GM08714 (cell line): ENCODE results near the gene PRELID3B.

Experiments used
- H3K4me3 ChIP-seq: fragments of 200-500 bp; sonication (Bioruptor generic); 2 replicates; pipeline ENCODE4 v1.5.1; 2014; ENCODE audit warnings: mild to moderate bottlenecking, low read length, inconsistent platforms
- ZNF274 ChIP-seq: IDR thresholded peaks from 2 replicates; pipeline ENCODE4 v1.6.1; 2012; ENCODE audit warnings: mild to moderate bottlenecking, low read depth, low read length

PRELID3B gene

DNA sequence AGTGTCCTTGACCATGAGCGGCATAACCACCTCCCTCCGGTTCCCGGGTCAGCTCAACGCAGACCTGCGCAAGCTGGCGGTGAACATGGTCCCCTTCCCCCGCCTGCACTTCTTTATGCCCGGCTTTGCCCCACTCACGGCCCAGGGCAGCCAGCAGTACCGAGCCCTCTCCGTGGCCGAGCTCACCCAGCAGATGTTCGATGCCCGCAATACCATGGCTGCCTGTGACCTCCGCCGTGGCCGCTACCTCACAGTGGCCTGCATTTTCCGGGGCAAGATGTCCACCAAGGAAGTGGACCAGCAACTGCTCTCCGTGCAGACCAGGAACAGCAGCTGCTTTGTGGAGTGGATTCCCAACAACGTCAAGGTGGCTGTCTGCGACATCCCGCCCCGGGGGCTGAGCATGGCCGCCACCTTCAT, 18.5 kb downstream of the PRELID3B start:
- no peak for TF ChIP-seq ZNF274
- H3K4me3 ChIP-seq = no peak overlapping the region

- TF ChIP-seq ZNF274 = no peak
- H3K4me3 ChIP-seq = no peak overlapping the region
Measured at GRCh38 chr20:59023616-59024015, 19.0 kb downstream of the PRELID3B start.

DNA sequence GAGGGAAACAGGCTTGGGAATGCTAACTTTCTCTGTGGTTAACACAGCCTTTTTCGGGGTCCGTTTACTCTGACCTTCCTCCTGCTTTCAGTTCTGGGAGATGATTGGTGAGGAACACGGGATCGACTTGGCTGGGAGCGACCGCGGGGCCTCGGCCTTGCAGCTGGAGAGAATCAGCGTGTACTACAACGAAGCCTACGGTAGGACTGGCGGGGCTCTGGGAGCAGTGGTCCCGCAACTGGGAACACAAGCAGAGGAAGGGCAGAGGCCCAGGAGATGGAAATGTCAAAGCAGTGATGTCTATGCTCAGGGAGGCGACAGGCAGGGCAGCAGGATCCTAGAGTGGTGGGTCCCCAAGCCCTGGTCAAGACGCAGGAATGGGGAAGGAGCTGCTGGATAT, 19.8 kb downstream of the PRELID3B start:
- H3K4me3 ChIP-seq = no peak overlapping the region
- TF ChIP-seq ZNF274 = no peak

DNA sequence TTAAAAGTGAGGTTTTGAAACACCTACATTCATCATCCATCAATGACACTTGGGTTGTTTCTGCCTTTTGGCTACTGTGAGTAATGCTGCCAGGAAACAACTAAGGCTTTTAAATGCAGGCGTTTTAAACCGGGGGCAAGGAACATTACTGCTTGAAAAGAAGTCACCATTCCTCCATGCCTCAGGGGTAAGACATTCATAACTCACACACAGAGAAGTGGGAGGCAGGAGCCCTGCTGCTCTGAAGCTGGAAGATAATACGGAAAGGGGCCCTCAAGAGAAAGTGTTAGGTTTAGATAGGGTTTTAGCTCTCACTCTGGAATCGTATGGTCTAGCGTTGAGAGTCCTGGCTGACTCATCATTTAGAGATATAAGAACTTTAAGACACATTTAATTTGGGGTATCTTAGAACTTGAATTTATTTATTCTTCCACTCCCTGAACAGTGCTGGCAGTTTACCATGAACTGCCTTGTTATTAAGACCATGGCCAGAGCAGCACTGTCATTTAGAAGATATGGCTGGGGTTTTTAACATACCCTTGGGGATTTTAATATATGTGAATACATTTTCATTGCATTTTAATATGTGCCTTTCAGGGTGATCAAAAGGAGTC, 21.5 kb downstream of the PRELID3B start:
- no peak for TF ChIP-seq ZNF274
- no peak overlapping the region for H3K4me3 ChIP-seq

- no peak for TF ChIP-seq ZNF274
- no peak within 1 kb of the TSS for H3K4me3 ChIP-seq
Measured at GRCh38 chr20:59019217-59019616, 23.4 kb downstream of the PRELID3B start, which contains the start of gene TUBB1. TUBB1 (plus strand) TSS chr20:59019429; CDS start chr20:59019523, 94 bp downstream.

DNA sequence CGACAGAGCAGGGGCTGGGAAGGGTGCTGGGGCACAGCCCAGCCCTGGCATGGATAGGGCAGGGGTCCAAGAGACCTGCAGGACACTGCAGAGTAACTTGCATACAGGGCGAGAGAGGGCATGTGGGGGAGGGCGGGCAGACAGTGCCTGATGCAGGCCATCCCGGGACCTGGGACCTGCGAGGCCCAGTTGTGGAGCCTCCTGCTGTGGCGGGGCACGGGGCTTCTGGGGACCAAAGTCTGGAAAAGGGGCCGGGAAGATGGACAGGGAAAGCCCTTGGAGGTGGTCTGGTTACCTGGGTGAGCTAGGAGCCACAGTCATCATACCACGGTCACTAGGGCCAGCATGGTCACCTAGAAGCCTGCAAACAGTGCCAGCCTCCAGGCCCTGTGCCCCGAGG, 23.8 kb downstream of the PRELID3B start:
- no peak for TF ChIP-seq ZNF274

GRCh38 chr20:59017493-59018231, 24.9 kb downstream of the PRELID3B start:
- no peak overlapping the region for H3K4me3 ChIP-seq

More for the DNA sequence above, 23.8 kb downstream of the PRELID3B start:
- no peak overlapping the region for H3K4me3 ChIP-seq

GRCh38 chr20:59016795-59017492, 25.6 kb downstream of the PRELID3B start:
- TF ChIP-seq ZNF274 = no peak
- no peak overlapping the region for H3K4me3 ChIP-seq

More at GRCh38 chr20:59017493-59018231, 24.9 kb downstream of the PRELID3B start:
- no peak for TF ChIP-seq ZNF274

DNA sequence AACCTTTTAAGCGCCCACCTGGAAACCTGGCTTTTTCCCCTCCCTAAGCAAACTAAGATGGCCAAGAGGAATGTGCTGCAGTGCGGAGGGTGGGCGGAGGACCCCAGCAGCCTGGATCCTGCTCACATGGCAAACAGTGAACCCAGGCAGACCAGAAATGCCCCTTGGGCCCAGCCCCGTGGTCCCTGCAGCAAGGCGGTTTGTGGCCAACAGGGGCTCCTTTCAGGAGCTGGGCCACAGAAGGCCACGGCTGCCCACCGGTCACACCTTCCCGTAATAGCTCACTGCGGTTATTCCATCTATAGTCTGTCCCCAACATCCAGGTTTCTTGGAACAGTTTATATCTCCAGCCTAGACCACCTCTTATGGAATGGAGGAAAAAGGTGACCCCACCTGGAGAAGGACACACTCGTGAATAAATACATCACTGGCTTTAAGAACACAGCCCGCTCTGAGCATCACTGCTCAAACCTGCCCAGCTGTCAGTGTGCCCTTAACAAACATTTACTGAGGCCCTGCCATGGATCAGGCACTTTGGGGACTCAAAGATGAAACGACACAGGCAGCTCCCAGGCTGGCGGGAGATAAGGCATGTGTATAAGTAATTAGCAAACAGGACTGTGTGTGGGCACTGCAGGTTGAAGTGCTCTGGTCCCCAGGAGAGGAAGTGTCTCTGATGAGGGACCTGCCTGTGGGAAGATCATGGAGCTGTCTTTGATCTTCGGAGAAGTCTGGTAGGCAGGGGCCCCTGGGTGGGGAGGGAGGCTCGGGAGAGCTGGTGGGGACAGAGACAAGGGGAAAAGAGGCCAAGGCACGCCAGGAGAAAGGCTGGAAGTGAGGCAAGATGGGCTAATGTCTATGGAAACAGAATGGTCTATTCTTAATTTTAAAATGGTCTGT, 26.5 kb downstream of the PRELID3B start:
- H3K4me3 ChIP-seq = no peak overlapping the region
- no peak for TF ChIP-seq ZNF274

DNA sequence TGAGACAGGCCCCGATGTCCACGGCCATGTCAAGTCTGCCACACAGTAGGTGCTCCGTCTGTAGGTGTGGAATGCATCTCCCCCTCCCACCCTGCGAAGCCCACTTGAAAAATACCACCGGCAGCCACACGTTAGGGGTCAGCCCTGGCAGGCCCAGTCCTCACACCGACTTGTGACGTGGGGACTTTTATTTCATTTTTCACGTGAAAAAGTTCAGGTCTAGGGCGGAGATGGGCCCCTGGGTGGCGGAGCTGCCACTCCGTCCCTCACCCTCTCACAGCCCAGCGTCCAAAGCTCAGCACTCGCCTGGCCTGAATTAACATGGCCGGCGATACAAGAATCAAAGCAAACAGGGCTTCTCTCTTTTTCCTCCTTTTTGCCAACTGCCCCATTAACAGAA, 27.2 kb downstream of the PRELID3B start:
- no peak for TF ChIP-seq ZNF274

GRCh38 chr20:59014680-59015389, 27.8 kb downstream of the PRELID3B start:
- no peak overlapping the region for H3K4me3 ChIP-seq
- no peak for TF ChIP-seq ZNF274

More for the DNA sequence above, 27.2 kb downstream of the PRELID3B start:
- no peak overlapping the region for H3K4me3 ChIP-seq

DNA sequence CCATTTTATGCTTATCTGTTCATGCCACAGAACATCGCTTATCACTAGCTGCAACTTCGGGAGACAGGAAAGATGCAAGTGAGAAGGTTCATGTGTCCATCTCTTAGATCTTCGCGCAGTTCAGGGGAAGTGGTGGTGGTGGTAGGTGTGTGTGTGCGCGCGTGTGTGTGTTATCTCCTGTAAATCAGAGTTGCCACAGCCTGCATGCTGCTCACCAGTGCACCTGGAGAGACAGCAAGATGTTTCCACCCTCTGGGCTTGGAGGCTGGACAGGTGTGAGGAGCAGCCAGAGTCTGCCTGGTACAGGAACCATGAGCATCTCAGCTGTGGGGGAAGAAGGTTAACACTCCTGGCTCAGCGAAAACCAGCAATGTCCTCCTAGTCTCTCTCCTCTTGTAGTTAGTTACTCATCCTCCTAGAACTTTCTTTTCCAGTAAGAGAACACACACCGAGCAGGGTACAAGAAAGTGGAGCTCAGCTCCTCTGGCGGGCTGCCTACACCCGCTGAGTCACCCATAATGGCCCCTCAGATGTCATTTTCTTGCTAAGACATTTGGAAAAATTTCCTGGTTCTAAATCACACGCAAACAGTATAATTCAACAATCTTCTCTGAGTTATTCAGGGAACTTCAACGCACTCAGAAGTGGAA, 28.5 kb downstream of the PRELID3B start:
- no peak overlapping the region for H3K4me3 ChIP-seq
- no peak for TF ChIP-seq ZNF274
